Hindlimb muscle (tissue), 1 donor: Measurements from ENCODE around the gene MTSS2. TPM values are rescaled to one million over a fixed set of nuclear protein-coding genes. Genes with fewer than 3 reads are reported as not detected.
A peak's percentile ranks its signal among the peaks of the same experiment; 100 is the strongest.

Source experiments
- DNase-seq: peaks from one replicate; pipeline ENCODE4 v3.0.0-alpha.2; 2013
- polyA plus RNA-seq: library from polyadenylated mRNA; unstranded; fragments of 120-200 nt; gene quantifications from one replicate; pipeline ENCODE4 v1.2.1, GENCODE V29; 2013; ENCODE audit not compliant: insufficient read length

Gene MTSS2, protein sequence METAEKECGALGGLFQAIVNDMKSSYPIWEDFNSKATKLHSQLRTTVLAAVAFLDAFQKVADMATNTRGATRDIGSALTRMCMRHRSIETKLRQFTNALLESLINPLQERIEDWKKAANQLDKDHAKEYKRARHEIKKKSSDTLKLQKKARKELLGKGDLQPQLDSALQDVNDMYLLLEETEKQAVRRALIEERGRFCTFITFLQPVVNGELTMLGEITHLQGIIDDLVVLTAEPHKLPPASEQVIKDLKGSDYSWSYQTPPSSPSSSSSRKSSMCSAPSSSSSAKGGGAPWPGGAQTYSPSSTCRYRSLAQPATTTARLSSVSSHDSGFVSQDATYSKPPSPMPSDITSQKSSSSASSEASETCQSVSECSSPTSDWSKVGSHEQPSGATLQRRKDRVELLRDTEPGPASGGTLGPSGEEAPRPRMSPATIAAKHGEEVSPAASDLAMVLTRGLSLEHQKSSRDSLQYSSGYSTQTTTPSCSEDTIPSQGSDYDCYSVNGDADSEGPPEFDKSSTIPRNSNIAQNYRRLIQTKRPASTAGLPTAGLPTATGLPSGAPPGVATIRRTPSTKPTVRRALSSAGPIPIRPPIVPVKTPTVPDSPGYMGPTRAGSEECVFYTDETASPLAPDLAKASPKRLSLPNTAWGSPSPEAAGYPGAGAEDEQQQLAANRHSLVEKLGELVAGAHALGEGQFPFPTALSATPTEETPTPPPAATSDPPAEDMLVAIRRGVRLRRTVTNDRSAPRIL
- polyA plus RNA-seq = 179 TPM

DNA sequence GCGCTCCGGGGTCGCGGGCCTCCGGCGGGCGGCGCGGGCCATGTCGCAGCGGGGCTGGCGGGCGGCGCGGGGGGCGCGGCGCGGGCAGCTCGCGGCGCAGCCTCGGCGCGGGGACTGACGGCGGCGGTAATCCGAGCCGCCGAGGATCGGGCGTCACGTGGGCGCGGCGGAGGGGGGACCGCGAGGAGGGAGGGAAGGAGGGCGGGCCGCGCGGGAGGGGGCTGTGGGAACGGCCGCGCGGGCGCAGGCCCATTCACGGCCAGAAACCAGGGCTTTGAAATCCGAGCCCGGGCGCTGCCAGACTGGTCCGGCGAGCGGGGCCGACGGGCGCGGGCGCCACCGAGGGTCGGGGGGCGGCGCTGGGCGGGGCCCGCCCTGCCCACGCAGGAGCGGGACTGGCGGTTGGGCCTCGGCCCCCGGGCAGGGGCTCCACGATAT lies at the start of gene MTSS2:
Gene MTSS2 (minus strand): TSS at position 116 of the 438 bp plus-strand sequence. CDS start 262 bp downstream, outside the sequence.
- peak; percentile 92 for DNase-seq

GRCh38 chr16:70735141-70735979 lies 49.5 kb upstream of the MTSS2 start:
- DNase-seq = peak; percentile 86

DNA sequence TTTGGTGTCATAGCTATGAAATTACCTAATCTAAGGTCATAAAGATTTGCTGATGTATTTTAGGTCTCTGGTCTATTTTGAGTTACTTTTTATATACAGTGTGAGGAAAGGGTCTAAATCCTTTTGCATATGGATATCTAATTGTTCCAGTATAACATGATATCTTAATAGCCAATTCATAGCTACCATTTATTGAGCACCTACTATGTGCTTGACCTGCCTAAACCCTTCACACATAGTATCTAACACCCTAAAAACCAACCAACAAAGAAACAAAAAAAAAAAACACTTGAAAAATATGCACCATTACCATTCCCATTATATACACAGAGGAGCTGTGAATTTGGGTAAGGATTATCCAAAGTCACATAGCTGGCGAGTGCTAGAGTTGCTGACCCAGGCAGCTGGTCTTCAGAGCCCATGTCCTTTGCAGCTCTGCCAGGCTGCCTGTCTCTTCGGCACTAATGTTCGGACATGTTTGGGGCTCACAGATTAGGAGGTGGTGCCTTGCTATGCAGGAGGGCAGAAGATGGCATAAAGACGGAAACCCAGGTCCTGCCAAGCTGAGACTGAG lies 48.8 kb upstream of the MTSS2 start:
- no peak for DNase-seq

GRCh38 chr16:70730944-70731343 lies 45.1 kb upstream of the MTSS2 start:
- DNase-seq = no peak

DNA sequence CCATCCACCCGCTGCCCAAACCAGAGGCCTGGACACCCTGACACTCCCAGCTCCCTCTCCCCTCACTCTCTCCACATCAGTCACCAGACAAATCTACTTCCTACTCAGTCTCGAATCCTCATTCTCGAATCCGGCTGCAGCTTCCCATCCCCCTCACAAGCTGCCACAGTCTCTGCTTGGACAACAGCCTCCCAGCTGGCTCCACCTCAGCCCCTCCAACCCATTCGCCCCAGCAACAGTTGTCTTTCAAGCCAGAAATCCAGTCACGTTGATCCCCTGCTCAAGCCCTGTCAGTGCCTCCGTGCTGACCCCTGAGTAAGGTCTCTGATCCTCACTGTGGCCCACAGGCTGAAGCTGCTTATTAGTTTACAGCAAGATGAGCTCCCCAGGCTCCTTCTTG lies 44.2 kb upstream of the MTSS2 start:
- no peak for DNase-seq

GRCh38 chr16:70729292-70729691 lies 43.4 kb upstream of the MTSS2 start:
- DNase-seq = no peak

DNA sequence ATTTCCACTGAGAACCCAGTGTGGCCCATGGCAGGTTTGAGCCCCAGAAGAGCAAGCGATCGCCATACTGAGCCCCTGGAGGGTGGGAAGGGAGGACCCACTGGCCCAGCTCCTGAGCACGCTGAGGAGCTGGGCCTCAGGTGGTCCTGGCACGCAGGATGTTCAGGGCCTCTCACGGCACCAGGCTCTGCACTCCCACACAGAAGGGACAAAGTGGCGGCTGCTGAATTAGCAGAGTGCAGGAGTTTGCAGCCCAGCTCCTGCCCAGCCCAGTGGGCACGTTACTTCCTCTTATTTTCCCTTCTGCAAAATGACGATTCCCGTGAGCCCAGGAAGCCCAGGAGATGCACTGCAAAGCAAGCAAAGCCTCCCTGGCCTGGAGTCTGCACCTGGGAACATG lies 42.3 kb upstream of the MTSS2 start:
- DNase-seq = no peak

DNA sequence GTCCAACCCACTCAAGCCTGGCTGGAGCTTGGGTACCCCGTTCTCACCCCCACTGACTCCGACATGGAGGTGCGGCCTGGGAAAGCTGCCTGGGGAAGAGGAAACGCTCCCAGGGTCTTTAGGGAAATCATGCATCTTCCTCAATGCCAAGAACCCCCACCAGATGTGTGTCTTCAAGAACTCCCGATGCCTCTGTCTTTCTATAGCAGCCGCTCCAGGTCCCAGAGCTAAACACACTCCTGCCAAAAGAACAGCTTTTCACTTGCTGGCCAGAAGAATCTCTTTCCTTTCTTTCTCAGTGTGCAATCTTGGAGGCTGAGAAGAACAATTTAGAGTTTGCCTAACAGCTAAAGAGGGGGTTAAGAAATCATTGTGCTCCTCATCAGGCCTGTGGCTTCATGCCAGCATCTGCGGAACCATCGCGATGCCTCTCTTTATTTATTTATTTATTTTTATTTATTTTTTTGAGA lies 41.1 kb upstream of the MTSS2 start:
- DNase-seq = peak; percentile 85

GRCh38 chr16:70725912-70726828 lies 40.3 kb upstream of the MTSS2 start:
- DNase-seq = peak; percentile 75

- no peak for DNase-seq
These were observed 39.4 kb upstream of the MTSS2 start for GRCh38 chr16:70725024-70725911.

GRCh38 chr16:70724146-70725023 lies 38.5 kb upstream of the MTSS2 start:
- DNase-seq = no peak

GRCh38 chr16:70723740-70724145 lies 37.9 kb upstream of the MTSS2 start:
- no peak for DNase-seq

DNA sequence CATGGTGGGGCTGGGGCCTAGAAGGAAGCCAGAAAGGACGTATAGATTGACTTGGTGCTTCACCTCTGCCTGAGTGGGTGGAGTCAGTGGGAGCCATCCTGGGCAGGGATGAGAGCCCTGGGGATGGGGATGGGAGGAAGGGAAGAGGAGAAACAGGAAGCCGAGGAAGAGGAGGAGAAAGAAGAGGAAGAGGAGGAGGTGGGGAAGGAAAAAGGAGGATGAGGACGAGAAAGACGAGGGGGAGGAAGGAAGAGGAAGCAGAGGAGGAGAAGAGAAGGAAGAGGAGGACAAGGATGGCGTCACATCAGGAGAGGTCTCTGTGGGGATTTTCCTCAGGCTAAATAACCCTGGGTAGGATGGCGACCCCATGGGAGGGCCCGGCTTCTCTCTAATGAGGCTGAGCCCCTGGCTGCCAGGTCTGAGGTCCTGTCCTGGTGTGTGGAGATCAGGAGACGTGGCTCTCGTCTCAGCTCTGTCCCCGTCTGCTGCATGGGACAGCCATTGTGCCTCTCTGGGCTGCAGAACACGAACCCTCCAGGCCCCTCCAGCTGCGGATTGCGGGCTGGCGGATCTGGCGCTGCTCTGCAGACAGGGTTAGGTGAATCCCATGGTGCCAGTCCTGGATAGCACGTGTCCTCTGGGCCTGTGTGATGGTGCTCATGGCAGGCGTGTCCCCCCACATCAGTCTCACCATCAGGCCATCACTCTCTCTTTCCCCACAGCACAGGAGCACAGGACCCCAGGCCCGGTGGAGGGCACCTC lies 35.5 kb upstream of the MTSS2 start:
- no peak for DNase-seq

GRCh38 chr16:70720425-70721201 lies 34.8 kb upstream of the MTSS2 start:
- no peak for DNase-seq

- no peak for DNase-seq
These were observed 31.2 kb upstream of the MTSS2 start for GRCh38 chr16:70717065-70717464.

- peak; percentile 77 for DNase-seq
These were observed 30.1 kb upstream of the MTSS2 start for GRCh38 chr16:70715860-70716357.
